Measurements from ENCODE around the gene NSD1.
"Not testable (repeated sequence)": the region's sequence is repeated elsewhere in the genome, so short reads cannot be mapped to it uniquely, and the experiment has no call there.

Gene NSD1

GRCh38 chr5:177177847-177178437, 44.4 kb downstream of the NSD1 start:
- not testable (repeated sequence) for DNase-seq

GRCh38 chr5:177178733-177179304, 45.2 kb downstream of the NSD1 start:
- DNase-seq, result no peak

GRCh38 chr5:177179431-177179830, 45.9 kb downstream of the NSD1 start:
- DNase-seq, result no peak

- no peak for DNase-seq
Measured at GRCh38 chr5:177183142-177183541, 49.6 kb downstream of the NSD1 start.

- DNase-seq, result no peak
Measured at GRCh38 chr5:177183766-177184360, 50.3 kb downstream of the NSD1 start.

GRCh38 chr5:177185993-177186392, 52.4 kb downstream of the NSD1 start:
- DNase-seq, result no peak

GRCh38 chr5:177186645-177187044, 53.1 kb downstream of the NSD1 start:
- DNase-seq, result no peak

- DNase-seq, result no peak
Measured at GRCh38 chr5:177188775-177189174, 55.2 kb downstream of the NSD1 start.

- DNase-seq, result no peak
Measured at GRCh38 chr5:177189416-177189815, 55.8 kb downstream of the NSD1 start.

- no peak for DNase-seq
Measured at GRCh38 chr5:177189965-177190364, 56.4 kb downstream of the NSD1 start.

GRCh38 chr5:177194268-177194667, 60.7 kb downstream of the NSD1 start:
- no peak for DNase-seq

GRCh38 chr5:177195307-177195952, 61.9 kb downstream of the NSD1 start:
- no peak for DNase-seq

- DNase-seq, result no peak
Measured at GRCh38 chr5:177198738-177199137, 65.2 kb downstream of the NSD1 start.

- no peak for DNase-seq
Measured at GRCh38 chr5:177204281-177204680, 70.7 kb downstream of the NSD1 start.

- no peak for DNase-seq
Measured at GRCh38 chr5:177209610-177210009, 76.0 kb downstream of the NSD1 start.

- no peak for DNase-seq
Measured at GRCh38 chr5:177212242-177212641, 78.7 kb downstream of the NSD1 start.

GRCh38 chr5:177220576-177220975, 87.0 kb downstream of the NSD1 start:
- DNase-seq, result no peak

GRCh38 chr5:177222269-177222668, 88.7 kb downstream of the NSD1 start:
- DNase-seq, result no peak

GRCh38 chr5:177225798-177226197, 92.2 kb downstream of the NSD1 start:
- no peak for DNase-seq

- no peak for DNase-seq
Measured at GRCh38 chr5:177226860-177227259, 93.3 kb downstream of the NSD1 start.

- no peak for DNase-seq
Measured at GRCh38 chr5:177228751-177229150, 95.2 kb downstream of the NSD1 start.

- DNase-seq, result no peak
Measured at GRCh38 chr5:177230660-177231059, 97.1 kb downstream of the NSD1 start.

GRCh38 chr5:177231479-177232250, 98.1 kb downstream of the NSD1 start:
- no peak for DNase-seq

All from activated gamma-delta T cell (primary cell).